Endothelial cell of umbilical vein (primary cell): ENCODE results near the gene ITGAE. TPM values are rescaled to one million over a fixed set of nuclear protein-coding genes. Genes with fewer than 3 reads are reported as not detected.

Source experiments
- BruUV-seq: library from RNA; stranded (reverse); fragments of 400-500 nt; replicated peaks from 2 replicates; lab custom pipeline; 2021; lab: Mats Ljungman, UMichigan
- CTCF ChIA-PET: fragments of 300-600, 350-600 bp; sonication (Branson Sonifier 250); formaldehyde crosslinking; loops from one replicate; lab custom pipeline; 2021; ENCODE audit warnings: antibody characterized with exemption, inconsistent platforms; lab: Charles Lee
- POLR2A ChIA-PET: fragments of 300-600, 350-600 bp; sonication (Branson Sonifier 250); formaldehyde crosslinking; loops from one replicate; lab custom pipeline; 2021; ENCODE audit warnings: antibody characterized with exemption, inconsistent platforms; lab: Charles Lee
- DNase-seq: peaks from one replicate; pipeline ENCODE4 v3.0.0-alpha.2; 2011; ENCODE audit warnings: low read depth, low spot score
- FAIRE-seq: peaks from 2 replicates; lab custom pipeline; 2011; peaks lifted over from hg19 to GRCh38; lab: Jason Lieb, UNC
- H2AFZ ChIP-seq: 2 replicates; pipeline ENCODE4 v1.6.0; 2012; ENCODE audit warnings: low read depth, low read length, control low read depth, inconsistent platforms
- H3K27ac ChIP-seq: 2 replicates; pipeline ENCODE4 v1.5.1; 2011; ENCODE audit warnings: low read depth, mild to moderate bottlenecking, control low read depth, low read length, moderate library complexity; ENCODE audit not compliant: insufficient read depth
- H3K27me3 ChIP-seq, 2 experiments: 2 replicates each; pipeline versions ENCODE4 v1.6.0 to v1.6.1; 2011; ENCODE audit warnings: low read length in 2 of 2, mixed read lengths in 1 of 2; ENCODE audit not compliant: control insufficient read depth in 2 of 2, insufficient read depth in 2 of 2
- H3K36me3 ChIP-seq, 2 experiments: 2 replicates in 1 of 2; 3 replicates in 1 of 2; pipeline ENCODE4 v1.5.1; 2011; ENCODE audit warnings: low read length in 2 of 2, mild to moderate bottlenecking in 1 of 2, moderate library complexity in 1 of 2; ENCODE audit not compliant: control insufficient read depth in 2 of 2, insufficient read depth in 2 of 2; ENCODE audit errors: extremely low read depth in 1 of 2
- H3K4me1 ChIP-seq: 3 replicates; pipeline ENCODE4 v1.5.1; 2011; ENCODE audit warnings: mild to moderate bottlenecking, low read length; ENCODE audit not compliant: control insufficient read depth, insufficient read depth; ENCODE audit errors: extremely low read depth
- H3K4me2 ChIP-seq: 2 replicates; pipeline ENCODE4 v1.6.1; 2011; ENCODE audit warnings: low read length, control low read depth, mixed read lengths; ENCODE audit not compliant: insufficient read depth
- H3K4me3 ChIP-seq, 3 experiments: fragments of 200-600 bp in 1 of 3; sonication (generic), shearing (Covaris generic) in 1 of 3; replicated peaks in 1 of 3; 2 replicates each; pipeline ENCODE4 v1.5.1; 2011 to 2016; ENCODE audit warnings: control low read depth in 3 of 3, low read length in 3 of 3, mild to moderate bottlenecking in 2 of 3, inconsistent platforms in 1 of 3, low read depth in 1 of 3, moderate library complexity in 1 of 3; ENCODE audit not compliant: insufficient read depth in 1 of 3
- H3K79me2 ChIP-seq: 2 replicates; pipeline ENCODE4 v1.6.0; 2012; ENCODE audit warnings: low read length, inconsistent platforms; ENCODE audit not compliant: control insufficient read depth, insufficient read depth
- H3K9ac ChIP-seq: replicated peaks from 2 replicates; pipeline ENCODE3; 2011; ENCODE audit warnings: low read length, control low read depth; ENCODE audit not compliant: insufficient read depth; ENCODE audit errors: extremely low read depth
- H3K9me1 ChIP-seq: replicated peaks from 3 replicates; pipeline ENCODE4 v1.6.0; 2011; ENCODE audit warnings: mild to moderate bottlenecking, low read length; ENCODE audit not compliant: control insufficient read depth, insufficient read depth; ENCODE audit errors: extremely low read depth
- H3K9me3 ChIP-seq: replicated peaks from 2 replicates; pipeline ENCODE4 v1.5.1; 2012; ENCODE audit warnings: low read length, inconsistent platforms; ENCODE audit not compliant: control insufficient read depth, insufficient read depth
- H4K20me1 ChIP-seq: replicated peaks from 2 replicates; pipeline ENCODE3; 2011; ENCODE audit warnings: mild to moderate bottlenecking, low read length; ENCODE audit not compliant: control insufficient read depth, insufficient read depth; ENCODE audit errors: extremely low read depth
- EZH2 ChIP-seq: IDR thresholded peaks from 2 replicates; pipeline ENCODE4 v1.6.1; 2012; ENCODE audit warnings: borderline replicate concordance, low read depth, mild to moderate bottlenecking, moderate library complexity, low read length, inconsistent platforms; ENCODE audit not compliant: severe bottlenecking
- FOS ChIP-seq: IDR thresholded peaks from 2 replicates; pipeline ENCODE4 v1.6.1; 2011; ENCODE audit warnings: mild to moderate bottlenecking, low read length, moderate library complexity, borderline replicate concordance; ENCODE audit not compliant: insufficient read depth
- GATA2 ChIP-seq: IDR thresholded peaks from 2 replicates; pipeline ENCODE4 v1.7.0; 2011; ENCODE audit warnings: low read depth, mild to moderate bottlenecking, moderate library complexity, mixed read lengths, low read length; ENCODE audit not compliant: insufficient read length, insufficient read depth
- JUN ChIP-seq: IDR thresholded peaks from 2 replicates; pipeline ENCODE4 v1.6.1; 2011; ENCODE audit warnings: borderline replicate concordance, low read depth; ENCODE audit not compliant: insufficient read length, insufficient read depth
- MYC ChIP-seq: IDR thresholded peaks from one replicate; pipeline ENCODE4 v1.6.1; 2011; ENCODE audit warnings: mild to moderate bottlenecking, low read depth, low read length
- POLR2A ChIP-seq: IDR thresholded peaks from 2 replicates; pipeline ENCODE4 v1.6.1; 2012; ENCODE audit warnings: low read depth, mild to moderate bottlenecking, control low read depth, low read length
- POLR2AphosphoS5 ChIP-seq: IDR thresholded peaks from 2 replicates; pipeline ENCODE4 v1.6.1; 2012; ENCODE audit warnings: low read depth, mild to moderate bottlenecking, control low read depth, low read length, moderate library complexity; ENCODE audit not compliant: insufficient read depth
- dilution Hi-C: fragments of 300-500 bp; cut with MboI; formaldehyde crosslinking; loops from one replicate; pipeline ENCODE4 v1.15.0; 2019; ENCODE audit warnings: low sequenced_read_pairs; ENCODE audit not compliant: extremely low pct_ligation_motif_present
- intact Hi-C: fragments of 100-400 bp; cut with micrococcal nuclease; formaldehyde crosslinking; loops from one replicate; pipeline ENCODE4 v1.10.0; 2022
- polyA plus RNA-seq, 4 experiments: library from polyadenylated mRNA; depleted of rRNA in 3 of 4; stranded (reverse) in 3 of 4; unstranded in 1 of 4; fragments of >200 nt; gene quantifications; 2 replicates each; pipeline versions ENCODE4 v1.2.1 to v1.2.3, GENCODE V29; 2011 to 2012; ENCODE audit warnings: missing spikeins in 1 of 4
- total RNA-seq: library from RNA; stranded (reverse); gene quantifications from 2 replicates; pipeline ENCODE4 v1.2.3, GENCODE V29; 2021
- TF ChIP-seq, protein P1 (sequence below): IDR thresholded peaks from 2 replicates; pipeline ENCODE4 v1.6.1; 2011; ENCODE audit not compliant: insufficient read depth, insufficient read length
- TF ChIP-seq, protein P2 (sequence below), 2 donors: IDR thresholded peaks; 1 replicate in 1 of 2; 2 replicates in 1 of 2; pipeline ENCODE4 v1.5.1; 2011; ENCODE audit warnings: low read length in 2 of 2, mild to moderate bottlenecking in 2 of 2, moderate library complexity in 2 of 2, control low read depth in 1 of 2, inconsistent platforms in 1 of 2, low read depth in 1 of 2; ENCODE audit not compliant: insufficient read depth in 1 of 2; ENCODE audit errors: extremely low read depth in 1 of 2

ITGAE gene
- total and polyA plus RNA-seq, 2 donors (not counting 3 experiments of a cell fraction or from before 2014, with no cell fraction given), result 29.6 to 71.6 TPM

DNA sequence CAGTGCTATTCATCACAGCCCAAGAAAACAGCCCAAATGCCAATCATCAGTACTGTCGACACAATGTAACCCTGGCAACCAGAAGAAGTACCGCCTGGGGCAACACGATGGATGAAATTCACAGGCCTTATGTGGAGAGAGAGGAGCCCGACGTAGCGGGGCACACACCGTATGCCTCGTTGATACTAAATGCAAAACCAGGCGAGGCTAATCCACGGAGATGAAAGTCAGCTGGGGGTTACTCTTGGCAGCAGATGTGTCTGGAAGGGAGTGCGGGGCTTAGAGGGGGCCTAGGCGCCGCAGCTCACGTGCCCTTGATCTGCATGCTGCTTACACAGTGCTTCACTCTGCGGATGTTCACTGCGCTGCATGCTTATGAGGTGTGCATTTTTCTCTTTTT, 29.8 kb downstream of the ITGAE start:
- no peaks in the 10 kb centered on the region for H3K9me3 ChIP-seq
- intact Hi-C loops, result no loop called here
- H3K79me2 ChIP-seq, result no peaks in the 10 kb centered on the region
- TF ChIP-seq EZH2 (no peak), GATA2 (no peak), POLR2AphosphoS5 (no peak), MYC (no peak), POLR2A (no peak), FOS (no peak), JUN (no peak)
- TF ChIP-seq, protein P1, sequence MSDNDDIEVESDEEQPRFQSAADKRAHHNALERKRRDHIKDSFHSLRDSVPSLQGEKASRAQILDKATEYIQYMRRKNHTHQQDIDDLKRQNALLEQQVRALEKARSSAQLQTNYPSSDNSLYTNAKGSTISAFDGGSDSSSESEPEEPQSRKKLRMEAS, result no peak
- TF ChIP-seq, protein P2, sequence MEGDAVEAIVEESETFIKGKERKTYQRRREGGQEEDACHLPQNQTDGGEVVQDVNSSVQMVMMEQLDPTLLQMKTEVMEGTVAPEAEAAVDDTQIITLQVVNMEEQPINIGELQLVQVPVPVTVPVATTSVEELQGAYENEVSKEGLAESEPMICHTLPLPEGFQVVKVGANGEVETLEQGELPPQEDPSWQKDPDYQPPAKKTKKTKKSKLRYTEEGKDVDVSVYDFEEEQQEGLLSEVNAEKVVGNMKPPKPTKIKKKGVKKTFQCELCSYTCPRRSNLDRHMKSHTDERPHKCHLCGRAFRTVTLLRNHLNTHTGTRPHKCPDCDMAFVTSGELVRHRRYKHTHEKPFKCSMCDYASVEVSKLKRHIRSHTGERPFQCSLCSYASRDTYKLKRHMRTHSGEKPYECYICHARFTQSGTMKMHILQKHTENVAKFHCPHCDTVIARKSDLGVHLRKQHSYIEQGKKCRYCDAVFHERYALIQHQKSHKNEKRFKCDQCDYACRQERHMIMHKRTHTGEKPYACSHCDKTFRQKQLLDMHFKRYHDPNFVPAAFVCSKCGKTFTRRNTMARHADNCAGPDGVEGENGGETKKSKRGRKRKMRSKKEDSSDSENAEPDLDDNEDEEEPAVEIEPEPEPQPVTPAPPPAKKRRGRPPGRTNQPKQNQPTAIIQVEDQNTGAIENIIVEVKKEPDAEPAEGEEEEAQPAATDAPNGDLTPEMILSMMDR (IDR thresholded peaks at IDR 0.05; ENCODE audit: extremely low read depth in 1 of 2, insufficient read depth in 1 of 2, low read depth in 1 of 2, low read length in 2 of 2), result no peak
- FAIRE-seq (no peak), DNase-seq (no peak)
- H3K27ac ChIP-seq, result no peak overlapping the region
- H3K36me3 ChIP-seq, result no peaks in the 10 kb centered on the region
- dilution Hi-C loops, result no loop called here
- BruUV-seq, result no TSS peak
- H3K4me2 ChIP-seq, result no peak overlapping the region
- H2AFZ ChIP-seq, result no peak overlapping the region
- ChIA-PET POLR2A (no interaction called here), CTCF (no interaction called here)
- H3K4me1 ChIP-seq, result no peaks in the 10 kb centered on the region
- H4K20me1 ChIP-seq, result no peaks in the 10 kb centered on the region
- H3K4me3 ChIP-seq, result no peak overlapping the region
- no peaks in the 10 kb centered on the region for H3K9me1 ChIP-seq
- no peak overlapping the region for H3K9ac ChIP-seq
- H3K27me3 ChIP-seq, result no peaks in the 10 kb centered on the region
